Measurements from ENCODE around the gene MRPL38.

DNA sequence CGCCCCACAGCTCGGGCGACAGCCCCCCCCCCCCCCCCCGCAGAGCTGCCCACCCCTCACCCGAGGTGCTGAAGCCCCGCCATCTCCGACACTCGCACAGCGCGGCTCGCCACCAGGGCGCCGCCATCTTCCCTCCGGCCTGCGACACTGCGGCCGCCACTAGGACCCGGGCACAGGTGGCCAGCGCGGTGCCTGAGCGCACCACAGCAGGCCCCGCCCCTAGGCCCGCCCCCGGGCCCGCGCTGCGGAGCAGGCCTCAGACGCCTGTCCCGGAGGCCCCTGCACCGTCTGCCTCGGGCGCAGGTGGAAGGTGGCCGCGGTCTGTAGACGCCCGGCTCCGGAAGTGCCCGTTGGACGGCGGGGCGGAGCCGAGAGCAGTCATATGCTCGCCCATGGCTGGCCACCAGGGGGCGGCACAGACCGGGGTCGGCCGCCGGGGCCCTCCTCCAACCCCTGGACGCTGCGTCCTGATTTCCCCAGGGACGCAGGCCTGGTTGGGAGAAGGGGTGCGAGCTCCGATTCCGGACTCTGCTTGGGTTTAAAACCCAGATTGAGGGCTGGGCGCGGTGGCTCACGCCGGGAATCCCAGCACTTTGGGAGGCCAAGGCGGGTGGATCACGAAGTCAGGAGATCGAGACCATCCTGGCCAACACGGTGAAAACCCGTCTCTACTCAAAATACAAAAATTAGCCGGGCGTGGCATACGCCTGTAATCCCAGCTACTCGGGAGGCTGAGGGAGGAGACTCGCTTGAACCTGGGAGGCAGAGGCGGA lies at the start of gene MRPL38:
- TF ChIP-seq, protein P1, sequence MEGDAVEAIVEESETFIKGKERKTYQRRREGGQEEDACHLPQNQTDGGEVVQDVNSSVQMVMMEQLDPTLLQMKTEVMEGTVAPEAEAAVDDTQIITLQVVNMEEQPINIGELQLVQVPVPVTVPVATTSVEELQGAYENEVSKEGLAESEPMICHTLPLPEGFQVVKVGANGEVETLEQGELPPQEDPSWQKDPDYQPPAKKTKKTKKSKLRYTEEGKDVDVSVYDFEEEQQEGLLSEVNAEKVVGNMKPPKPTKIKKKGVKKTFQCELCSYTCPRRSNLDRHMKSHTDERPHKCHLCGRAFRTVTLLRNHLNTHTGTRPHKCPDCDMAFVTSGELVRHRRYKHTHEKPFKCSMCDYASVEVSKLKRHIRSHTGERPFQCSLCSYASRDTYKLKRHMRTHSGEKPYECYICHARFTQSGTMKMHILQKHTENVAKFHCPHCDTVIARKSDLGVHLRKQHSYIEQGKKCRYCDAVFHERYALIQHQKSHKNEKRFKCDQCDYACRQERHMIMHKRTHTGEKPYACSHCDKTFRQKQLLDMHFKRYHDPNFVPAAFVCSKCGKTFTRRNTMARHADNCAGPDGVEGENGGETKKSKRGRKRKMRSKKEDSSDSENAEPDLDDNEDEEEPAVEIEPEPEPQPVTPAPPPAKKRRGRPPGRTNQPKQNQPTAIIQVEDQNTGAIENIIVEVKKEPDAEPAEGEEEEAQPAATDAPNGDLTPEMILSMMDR (IDR thresholded peaks at IDR 0.05): peak in 6 of 7 experiments; percentile 90 to 100 (median 99)
- TF ChIP-seq POLR2AphosphoS5 (IDR thresholded peaks at IDR 0.05) (peak; percentile 83 to 92 (median 83)), EP300 (IDR thresholded peaks at IDR 0.05) (no peak), POLR2A (IDR thresholded peaks at IDR 0.05) (peak in 1 of 4 donors; percentile 12)
